ENCODE results near the gene JAGN1.

DNA sequence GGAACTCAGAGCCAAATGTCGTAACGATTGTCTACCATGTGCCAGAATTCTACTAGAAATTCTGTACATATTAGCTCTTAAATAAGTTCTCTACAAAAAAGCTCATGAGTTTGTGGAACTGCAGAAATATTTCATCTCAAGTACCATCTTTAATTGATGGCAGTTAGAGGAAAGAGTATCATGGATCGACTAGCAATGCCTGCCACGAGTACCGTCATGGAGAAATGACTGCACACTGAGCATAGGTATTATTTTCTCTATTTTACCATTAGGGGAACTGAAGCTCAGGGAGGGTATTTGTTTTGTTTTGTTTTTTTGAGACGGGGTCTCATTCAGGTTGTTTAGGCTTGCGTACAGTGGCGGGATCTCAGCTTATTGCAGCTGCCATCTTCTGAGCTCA lies 49.4 kb upstream of the JAGN1 start:
- TF ChIP-seq, protein P1, sequence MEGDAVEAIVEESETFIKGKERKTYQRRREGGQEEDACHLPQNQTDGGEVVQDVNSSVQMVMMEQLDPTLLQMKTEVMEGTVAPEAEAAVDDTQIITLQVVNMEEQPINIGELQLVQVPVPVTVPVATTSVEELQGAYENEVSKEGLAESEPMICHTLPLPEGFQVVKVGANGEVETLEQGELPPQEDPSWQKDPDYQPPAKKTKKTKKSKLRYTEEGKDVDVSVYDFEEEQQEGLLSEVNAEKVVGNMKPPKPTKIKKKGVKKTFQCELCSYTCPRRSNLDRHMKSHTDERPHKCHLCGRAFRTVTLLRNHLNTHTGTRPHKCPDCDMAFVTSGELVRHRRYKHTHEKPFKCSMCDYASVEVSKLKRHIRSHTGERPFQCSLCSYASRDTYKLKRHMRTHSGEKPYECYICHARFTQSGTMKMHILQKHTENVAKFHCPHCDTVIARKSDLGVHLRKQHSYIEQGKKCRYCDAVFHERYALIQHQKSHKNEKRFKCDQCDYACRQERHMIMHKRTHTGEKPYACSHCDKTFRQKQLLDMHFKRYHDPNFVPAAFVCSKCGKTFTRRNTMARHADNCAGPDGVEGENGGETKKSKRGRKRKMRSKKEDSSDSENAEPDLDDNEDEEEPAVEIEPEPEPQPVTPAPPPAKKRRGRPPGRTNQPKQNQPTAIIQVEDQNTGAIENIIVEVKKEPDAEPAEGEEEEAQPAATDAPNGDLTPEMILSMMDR (conservative IDR thresholded peaks at IDR 0.05; ENCODE audit: low read depth, low read length): no peak
- no peak for TF ChIP-seq EZH2phosphoT487 (IDR thresholded peaks at IDR 0.05; ENCODE audit: borderline replicate concordance, low read length)
- no peak for TF ChIP-seq EZH2 (IDR thresholded peaks at IDR 0.05; ENCODE audit: low read length, unreplicated experiment)

Data from PC-3 (cell line).